GM04504 (cell line): Measurements from ENCODE around the gene MARCHF9.

Source experiments
- DNase-seq: peaks from one replicate; pipeline ENCODE4 v3.0.0-alpha.2; 2012; ENCODE audit warnings: low read depth

Gene MARCHF9

DNA sequence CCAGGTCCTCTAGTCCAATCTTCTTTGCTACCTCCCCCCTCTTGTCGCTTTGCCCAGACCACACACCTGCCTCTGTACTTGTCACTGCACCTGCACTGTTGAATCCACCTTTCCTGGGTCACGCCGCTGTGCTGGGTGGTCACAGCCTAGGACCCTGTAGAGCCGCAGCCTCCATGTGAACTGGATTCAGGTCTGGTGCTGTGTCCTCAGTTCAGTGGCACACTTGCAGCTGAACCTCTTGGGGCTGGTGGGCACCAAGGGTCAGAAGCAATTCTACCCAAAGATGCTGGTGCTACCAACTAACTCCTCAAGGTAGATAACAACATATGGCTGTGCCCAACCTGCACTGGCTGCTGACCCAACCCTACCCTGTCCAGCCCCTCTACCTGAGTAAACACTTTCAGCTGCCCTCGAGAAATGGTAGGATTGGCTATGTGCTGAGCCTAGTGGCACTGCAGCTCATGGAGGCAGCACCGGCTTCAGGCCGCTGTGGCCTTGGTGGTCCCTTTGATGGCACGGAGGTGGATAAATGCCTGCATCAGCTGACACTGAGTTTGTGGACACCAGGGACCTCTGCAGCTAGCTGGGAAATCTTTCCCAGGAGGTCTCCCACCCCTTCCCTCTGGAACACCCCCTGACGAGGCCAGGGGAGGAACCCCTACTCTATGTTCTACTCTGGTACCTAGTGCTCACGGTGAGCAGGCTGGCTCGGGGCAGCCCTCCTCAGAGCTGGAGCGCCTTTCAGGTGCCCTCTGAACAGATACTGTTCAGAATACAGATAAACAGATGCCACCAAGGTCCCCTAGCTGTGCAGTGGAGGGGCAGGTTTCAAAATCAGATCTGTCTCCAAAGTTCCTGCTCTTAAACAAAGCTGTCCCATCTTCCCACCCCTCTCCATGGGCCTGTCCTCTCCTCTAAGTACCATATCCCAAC lies 30.6 kb upstream of the MARCHF9 start:
- no peak for DNase-seq

DNA sequence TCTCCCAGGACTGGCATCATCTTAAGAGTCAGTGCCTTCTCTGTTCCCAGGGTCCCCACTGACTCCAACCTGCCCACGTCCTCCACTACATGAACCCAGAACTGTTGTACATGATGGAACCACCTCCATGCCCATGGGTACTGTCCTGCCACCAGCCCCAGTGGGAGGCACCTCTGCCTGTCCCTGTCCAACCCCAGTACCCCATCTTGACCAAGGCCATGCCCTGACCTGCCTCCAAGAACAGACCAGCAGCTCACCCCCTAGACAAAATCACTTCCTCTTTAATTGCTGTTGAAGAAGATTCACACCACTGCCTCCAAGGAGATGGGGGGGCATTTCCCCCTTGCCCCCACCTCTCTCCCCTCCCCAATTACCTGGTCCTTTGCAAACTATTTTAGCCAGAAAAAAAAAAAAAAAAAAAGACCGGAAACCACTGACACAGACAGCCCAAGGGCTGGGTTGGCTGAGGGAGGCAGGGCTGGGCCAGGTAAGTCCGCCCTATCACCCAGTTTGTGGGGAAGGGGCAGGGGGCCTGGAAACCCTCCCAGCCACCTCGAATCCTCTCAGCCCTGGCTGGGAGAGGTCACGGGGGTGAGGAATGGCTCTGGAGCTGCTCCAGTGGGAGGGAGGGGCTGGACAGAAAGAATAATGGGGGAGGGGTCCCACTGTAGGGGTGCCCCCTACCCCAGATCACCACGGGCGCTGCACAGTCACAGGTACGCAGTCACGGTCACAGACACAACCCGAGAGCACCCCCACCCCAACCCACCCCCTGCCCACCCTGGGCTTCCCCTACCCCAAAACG lies 29.8 kb upstream of the MARCHF9 start:
- no peak for DNase-seq

DNA sequence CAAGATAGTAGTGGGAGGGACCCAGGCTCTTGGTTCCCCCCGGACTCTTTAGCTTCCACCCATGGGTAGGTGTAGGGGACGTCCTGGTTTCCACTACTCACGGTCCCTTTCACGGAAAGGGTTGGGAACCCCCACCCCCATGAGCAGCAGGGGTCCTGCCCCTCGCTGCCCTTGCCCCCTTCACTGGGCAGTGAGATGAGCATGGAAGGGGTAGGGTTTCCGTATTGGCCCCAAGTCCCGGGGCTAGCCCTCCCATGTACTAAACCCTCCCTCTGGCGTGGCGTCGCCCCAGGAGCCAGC lies 29.1 kb upstream of the MARCHF9 start:
- DNase-seq, result no peak

DNA sequence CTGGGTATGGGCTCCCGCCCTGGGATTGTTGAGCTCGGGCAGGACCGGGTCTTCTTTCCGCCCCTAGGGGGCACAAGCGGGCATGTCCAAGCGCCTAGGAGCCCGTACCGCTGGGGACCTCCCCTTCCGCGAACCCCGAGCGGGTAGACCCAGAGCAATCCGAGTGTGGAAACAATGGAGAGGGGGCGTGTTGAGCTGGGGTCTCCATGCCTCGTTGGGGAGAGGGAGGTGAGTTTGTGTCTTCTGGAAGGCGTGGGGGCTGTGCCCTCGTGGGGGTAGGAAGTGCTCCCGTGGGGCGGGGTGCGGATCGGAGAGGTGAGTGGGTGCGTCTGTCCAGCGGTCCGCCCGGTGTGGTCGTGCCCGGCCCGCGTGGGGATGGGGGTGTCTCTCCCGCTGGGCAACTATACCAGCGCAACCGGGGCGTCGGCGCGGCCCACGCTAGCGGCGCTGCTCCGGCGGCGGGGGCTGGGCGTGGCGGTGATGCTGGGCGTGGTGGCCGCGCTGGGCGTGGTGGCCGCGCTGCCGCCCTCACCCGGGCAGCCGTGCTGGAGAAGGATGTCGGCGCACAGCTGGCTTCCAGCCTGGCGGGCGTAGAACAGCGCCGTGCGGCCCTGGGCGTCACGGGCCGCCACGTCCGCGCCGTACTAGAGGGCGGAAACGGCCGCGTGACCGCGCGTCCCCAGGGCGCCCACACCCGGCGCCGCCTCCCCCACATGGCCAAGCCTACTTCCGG lies 28.6 kb upstream of the MARCHF9 start:
- peak; percentile 70 for DNase-seq

DNA sequence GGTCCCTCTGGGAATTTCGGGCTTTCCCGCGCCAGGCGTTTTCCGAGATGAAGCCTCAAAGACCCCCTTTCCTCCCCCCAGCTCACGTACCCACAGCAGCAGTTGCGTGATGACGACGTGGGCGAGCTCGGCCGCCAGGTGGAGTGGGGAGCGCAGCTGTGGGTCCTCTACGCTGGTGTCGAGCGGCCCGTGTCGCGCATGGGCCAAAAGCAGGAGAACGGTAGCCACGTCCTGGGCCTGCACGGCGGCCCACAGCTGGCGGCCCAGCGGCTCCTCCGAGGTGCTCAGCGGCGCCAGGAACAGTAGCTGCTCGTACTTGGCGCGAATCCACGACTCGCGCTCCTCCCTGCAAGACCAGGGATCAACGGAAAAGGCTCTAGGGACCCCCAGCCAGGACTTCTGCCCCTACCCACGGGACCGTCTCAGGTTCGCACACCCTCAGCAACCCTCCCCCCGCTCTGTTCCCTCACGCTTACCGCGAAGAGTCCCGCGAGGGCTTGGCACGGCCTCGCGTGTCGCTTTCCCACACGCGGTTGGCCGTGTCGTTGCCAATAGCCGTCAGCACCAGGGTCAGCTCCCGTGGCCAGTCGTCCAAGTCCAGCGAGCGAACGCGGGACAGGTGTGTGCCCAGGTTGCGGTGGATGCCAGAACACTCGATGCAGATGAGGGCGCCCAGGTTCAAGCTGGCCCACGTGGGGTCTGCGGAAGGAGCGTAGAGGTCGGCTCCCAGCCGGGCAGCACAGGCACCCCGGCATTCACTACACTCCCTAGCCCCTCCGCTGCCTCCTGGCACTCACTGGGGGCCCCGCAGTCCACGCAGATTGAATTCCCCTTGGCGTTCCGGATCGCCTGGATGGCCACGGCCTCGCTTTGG lies 27.8 kb upstream of the MARCHF9 start:
- no peak for DNase-seq

DNA sequence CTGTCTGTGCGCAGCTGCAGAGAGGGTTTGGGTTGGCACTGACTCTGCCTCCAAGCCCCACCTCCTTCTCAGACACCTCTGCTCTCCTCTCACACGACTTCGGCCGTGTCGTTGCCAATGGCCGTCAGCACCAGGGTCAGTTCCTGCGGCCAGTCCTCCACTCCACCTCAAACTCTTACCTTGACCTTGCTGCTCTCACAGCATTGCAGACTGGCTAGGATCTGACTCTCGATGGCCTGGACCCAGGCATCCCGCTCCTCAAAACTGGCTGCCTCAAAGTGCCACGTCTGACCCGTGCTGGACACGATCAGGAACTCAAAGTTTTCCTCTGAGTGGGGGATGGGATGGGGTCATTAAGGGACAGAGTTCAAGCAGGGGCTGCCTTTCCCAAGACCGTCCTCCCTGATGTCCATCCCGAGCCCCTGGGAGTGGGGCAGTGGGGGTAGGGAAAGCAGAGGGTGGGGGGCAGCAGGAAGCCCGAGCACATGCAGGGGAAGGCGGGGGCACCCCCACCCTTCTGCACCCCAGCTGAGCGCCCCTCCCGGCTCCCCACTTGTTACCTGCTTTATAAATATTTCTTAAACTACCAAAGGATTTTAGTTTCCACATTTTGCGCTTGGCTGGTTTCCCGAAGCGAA lies 27.0 kb upstream of the MARCHF9 start:
- DNase-seq, result no peak

DNA sequence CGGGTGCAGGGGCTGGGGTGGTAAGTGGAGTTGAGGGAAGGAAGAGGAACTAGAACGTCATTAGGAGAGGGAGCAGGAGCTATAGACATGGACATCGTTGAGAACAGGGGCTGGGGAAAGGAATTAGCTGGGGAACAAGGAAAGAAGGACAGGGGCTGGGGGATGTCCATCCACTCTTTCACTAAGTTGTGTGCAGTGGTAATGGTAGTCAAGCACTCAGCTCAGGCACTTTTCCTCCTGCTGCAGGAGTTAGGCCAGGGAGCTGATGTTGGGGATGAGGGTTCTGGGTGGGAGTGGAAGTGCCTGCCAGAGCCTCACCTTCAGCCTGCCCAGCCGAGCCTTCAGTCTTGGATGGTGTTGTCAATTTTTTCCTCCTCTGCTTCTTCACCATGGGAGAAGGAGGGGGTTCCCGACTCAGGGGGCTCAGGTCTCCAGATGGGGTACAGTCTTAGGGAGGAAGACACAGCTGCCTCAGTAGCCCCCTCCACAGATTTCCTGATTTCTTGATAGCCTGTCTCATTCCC lies 25.5 kb upstream of the MARCHF9 start:
- no peak for DNase-seq

DNA sequence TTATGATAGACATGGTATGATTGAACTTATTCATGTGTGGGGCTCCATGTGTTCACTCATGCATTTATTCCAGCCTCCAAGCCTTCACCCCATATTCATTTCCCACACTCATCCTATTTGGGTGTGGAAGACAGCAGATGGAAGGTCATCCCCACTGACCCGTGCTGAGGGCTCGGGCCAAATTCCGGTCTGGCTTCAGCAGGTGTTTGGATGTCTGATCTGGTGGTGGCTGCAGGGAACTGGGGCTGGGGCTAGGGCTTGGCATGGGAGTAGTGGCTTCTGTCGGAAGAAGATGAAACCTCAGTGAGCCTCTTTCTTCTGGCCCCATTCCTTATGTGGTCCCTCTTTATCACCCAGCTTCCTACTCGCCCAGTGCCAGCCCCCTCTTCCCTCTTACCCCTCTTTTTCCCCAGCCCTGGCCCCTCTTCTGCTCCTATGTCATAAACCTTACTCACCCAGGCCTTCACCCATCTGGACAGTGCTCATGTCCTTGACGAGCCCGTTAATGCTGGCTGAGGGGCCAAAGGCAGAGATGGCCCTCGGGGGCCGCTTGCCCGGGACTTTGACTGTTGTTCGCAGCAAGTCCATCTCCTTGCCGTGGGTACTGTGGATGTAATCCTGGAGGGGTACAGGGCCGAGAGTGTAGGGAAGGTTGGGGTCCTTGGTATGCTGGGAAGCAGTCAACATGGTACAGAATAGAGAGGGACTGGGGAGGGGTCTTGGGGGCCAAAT lies 24.4 kb upstream of the MARCHF9 start:
- no peak for DNase-seq

DNA sequence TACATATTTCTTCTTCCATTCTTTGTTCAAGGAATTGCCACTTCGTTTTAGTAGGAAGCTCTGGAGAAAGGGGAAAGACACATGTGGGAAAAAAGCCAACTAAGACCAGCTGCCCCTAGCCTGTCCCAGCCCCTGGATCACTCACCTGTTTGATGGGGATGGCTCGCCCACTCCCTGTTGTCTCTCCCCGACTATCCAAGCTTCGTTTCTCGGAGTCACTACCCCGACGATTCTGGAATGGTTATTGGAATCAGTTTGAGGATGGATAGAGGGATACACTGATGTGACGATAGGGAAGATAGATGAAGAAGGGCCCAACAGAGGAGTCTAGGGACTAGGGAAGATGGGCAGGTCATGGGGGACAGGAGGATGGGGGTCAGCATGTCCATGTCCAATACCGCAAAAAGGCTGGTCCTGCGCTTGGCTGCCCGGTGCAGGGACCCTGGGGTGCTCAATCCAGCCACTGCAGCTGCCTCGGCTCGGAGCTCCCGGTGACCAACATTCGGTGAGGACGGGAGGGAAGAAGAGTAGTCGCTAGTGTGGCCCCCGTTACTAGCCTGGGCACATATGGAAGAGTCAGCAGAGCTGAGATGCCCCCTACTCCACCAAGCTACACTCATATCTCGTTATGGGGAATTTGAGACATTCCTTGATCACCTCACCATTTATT lies 23.4 kb upstream of the MARCHF9 start:
- no peak for DNase-seq

DNA sequence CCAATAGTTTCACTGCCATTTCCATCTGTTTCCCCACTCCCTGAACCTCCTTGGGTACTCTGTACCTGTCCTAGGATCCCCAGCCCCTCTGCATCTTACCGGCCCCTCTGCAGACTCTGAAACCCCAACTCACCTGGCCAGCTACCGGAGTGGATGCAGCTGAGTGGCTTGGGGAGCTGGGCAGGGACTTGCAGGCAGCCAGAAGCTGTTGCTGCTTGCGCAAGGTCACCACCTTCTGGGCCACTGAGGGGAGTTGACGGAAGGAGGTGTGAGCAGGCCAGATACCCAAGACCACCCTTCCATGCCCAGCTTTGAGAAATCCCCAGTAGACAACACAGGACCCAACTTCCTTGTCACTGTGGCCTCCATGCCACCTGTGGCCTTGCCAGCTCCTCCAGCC lies 22.6 kb upstream of the MARCHF9 start:
- DNase-seq, result no peak

DNA sequence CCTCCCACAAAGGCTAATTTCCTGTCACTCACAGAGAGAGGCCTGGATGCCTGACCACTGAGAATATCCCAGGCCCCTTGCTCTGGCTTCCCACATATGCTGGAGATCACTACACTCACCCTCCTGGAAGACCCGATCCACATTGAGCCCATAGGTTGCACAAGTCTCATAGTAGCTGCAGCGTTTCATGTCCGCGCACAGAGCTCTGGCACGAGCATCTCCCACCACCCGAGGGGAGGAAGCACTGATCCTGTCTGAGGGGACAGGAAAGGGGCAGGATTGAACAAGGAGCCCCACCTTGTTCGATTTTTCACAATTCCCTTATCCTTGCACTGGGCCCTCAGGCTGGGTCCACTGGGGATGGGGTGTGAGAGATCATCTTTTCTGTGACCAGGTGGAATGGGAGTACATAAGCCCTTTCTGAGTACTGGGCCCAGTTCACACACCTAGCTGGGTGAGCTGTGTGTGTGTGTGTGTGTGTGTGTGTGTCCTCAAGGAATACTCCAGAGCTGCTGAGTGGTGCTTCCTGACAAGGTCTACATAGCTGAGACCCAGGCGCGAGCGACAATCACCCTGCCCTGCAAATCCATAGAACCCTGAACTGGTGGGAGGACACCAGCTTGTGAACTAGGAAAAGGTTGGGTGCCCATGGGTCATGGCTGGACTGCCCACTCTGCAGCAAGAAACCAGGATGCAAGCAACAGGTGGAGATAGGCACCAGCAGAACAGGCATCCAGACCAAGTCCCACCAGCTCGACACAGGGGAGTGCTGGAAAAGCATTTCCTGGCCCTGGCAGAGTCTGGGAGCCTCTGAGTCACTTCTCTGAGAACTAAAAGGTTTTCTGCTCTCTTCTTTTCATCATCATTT lies 21.9 kb upstream of the MARCHF9 start:
- no peak for DNase-seq

DNA sequence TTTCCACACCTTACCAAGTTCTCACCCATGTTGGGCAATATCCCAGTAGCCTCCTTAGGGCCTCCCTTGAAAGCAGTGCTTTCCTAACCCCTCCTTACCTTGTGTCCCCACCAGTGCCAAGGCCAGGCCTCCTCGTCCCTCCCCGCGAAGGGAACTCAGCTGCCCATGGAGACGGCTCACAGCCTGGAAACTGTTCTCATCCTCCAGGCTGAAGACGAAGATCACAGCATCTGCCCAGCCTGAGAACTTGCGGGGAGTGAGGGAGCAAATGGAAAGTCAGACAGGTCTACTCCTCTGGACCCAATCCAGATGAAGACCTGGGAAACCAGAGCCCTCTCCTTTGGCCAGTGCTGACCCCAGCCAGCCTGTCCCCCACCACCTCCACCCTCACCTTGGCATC lies 21.0 kb upstream of the MARCHF9 start:
- DNase-seq, result no peak

DNA sequence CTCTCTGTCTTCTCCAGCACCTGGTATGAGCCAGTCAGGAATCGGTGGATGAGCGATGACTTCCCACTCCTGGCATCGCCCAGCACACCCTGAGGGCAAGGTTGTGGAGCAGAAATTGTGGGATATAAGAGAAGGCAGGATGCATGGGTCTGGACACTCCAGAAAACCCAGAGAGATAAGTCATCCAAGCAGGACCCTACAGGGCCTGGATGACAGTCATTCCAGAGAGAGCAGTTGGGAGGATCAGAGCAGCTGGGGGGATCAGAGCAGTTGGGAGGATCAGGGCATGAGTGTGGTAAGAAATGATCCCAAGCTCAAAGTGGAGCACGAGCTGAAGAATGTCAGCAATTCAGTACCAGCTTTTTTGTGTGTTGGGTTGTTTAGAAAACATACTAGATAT lies 20.3 kb upstream of the MARCHF9 start:
- DNase-seq, result no peak

DNA sequence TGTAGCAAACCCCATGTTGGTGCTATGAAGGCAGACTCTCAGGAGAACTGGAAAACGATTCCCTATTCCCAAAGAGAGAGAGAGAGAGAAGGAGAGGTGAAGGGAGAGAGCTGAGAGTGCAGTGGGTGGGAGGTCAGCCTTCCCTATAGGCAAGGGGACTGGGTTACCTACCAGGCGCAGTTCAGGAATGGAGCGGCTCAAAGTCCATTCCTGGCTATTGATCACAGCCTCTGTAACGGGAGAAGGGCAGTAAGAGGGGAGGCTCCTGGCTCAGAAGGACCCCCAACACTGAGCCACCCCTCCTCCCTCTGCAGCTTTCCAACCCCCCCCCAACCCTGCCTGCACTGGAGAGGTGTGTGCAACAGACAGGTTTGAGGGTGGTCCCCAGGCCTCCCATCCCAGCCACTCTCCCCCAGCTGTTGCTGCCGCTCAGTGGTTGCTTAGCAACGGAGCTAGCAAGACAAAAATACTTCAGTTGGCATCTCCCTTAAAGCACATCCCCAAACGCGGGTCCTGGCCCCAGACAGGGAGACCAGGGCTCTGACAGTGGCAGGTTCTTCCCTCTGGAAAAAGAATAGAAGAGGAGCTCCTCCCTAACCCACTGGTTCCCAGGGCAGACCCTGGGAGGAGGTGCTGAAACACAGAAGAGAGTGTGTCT lies 19.6 kb upstream of the MARCHF9 start:
- DNase-seq, result no peak

DNA sequence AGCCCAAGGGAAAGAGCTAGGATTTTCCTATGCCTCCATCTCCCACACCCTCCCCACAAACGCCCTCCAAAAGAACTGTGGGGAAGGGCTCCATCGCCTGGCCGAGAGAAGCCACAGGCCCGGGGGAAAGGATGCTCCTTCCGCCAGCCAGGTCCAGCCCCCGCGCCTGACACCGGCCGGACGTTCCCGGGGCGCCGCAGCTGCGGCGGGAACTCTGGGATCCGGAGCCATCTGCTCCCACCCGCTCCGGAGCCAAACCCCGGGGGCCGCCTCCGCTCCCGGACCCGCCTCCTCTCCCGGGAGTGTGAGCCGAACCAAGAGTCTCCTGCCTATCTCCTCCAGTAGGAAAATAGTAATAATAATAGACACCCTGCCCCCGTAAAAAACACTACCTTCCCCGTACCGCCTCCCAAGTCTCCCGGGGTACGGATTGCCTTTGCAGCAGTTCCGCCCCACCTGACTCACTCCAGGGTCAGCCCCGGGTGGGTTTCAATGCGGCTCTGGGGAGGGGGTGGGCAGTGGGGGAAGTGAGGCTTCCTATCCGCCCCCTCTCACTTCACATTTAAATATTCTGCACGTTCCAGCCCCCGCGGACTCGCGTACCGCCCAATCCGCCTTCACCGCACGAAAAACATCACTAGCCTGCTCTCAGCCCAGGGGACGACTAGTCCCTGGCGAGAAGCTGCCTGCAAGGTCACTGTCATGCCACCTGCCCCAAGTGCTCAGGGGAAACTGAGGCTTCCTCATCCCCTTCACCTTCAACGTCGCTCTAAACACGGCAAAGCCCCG lies 18.8 kb upstream of the MARCHF9 start:
- DNase-seq, result no peak

DNA sequence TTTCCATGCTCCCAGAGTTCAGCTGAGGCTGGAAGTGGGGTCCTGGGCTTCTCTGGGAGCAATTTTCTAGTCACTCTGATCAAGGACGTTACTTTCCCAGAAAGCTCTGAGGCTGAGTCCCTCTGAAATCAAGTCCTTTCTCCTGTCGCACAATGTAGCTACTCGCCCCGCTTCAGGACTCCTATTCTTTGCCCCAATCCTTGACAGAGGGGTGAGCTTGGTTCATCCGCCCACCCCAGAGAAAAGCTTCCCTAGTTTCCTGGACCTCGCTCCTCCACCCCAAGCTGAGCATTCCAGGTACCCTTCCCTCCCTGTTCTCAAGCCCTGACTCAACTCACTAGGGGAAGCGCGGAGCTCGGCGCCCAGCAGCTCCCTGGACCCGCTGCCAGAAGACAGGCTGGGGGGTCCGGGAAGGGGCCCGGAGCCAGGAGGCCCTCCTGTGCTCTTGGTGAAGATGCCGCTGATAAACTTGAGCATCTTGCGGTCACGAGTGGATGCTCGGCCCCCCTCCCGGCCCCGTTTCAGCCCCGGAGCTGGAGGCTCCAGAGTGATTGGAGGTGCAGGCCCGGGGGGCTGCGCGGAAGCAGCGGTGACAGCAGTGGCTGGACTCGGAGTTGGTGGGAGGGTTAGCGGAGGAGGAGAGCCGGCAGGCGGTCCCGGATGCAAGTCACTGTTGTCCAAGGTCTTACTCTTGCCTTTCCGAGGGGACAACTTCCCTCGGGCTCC lies 18.0 kb upstream of the MARCHF9 start:
- DNase-seq, result no peak
